Fibroblast of peridontal ligament (primary cell): ENCODE measurements around the gene RPS6KA6.

Source experiments
- DNase-seq: peaks from one replicate; pipeline ENCODE4 v3.0.0-alpha.2; 2010; ENCODE audit errors: extremely low read depth

Gene RPS6KA6

GRCh38 chrX:84162401-84162800 lies 25.6 kb downstream of the RPS6KA6 start:
- DNase-seq: no peak

- DNase-seq: no peak
These were observed 26.4 kb downstream of the RPS6KA6 start for GRCh38 chrX:84161641-84162040.

GRCh38 chrX:84160736-84161135 lies 27.3 kb downstream of the RPS6KA6 start:
- no peak for DNase-seq

- DNase-seq: no peak
These were observed 31.2 kb downstream of the RPS6KA6 start for GRCh38 chrX:84156821-84157220.

- DNase-seq: peak; percentile 42
These were observed 32.1 kb downstream of the RPS6KA6 start for GRCh38 chrX:84155938-84156337.

GRCh38 chrX:84153538-84153937 lies 34.5 kb downstream of the RPS6KA6 start:
- DNase-seq: no peak

- DNase-seq: no peak
These were observed 43.0 kb downstream of the RPS6KA6 start for GRCh38 chrX:84144991-84145390.

GRCh38 chrX:84144281-84144680 lies 43.7 kb downstream of the RPS6KA6 start:
- no peak for DNase-seq

- DNase-seq: peak; percentile 11
These were observed 55.0 kb downstream of the RPS6KA6 start for GRCh38 chrX:84133023-84133422.

GRCh38 chrX:84123585-84123984 lies 64.4 kb downstream of the RPS6KA6 start:
- no peak for DNase-seq

GRCh38 chrX:84118769-84119168 lies 69.2 kb downstream of the RPS6KA6 start:
- no peak for DNase-seq

GRCh38 chrX:84118315-84118714 lies 69.7 kb downstream of the RPS6KA6 start:
- DNase-seq: no peak

GRCh38 chrX:84108584-84108983 lies 79.4 kb downstream of the RPS6KA6 start:
- no peak for DNase-seq

GRCh38 chrX:84099120-84099519 lies 88.9 kb downstream of the RPS6KA6 start:
- no peak for DNase-seq

- peak; percentile 62 for DNase-seq
These were observed 108.4 kb downstream of the RPS6KA6 start for GRCh38 chrX:84079479-84080197.

GRCh38 chrX:84078991-84079390 lies 109.0 kb downstream of the RPS6KA6 start:
- DNase-seq: peak; percentile 9

GRCh38 chrX:84064814-84065213 lies 123.2 kb downstream of the RPS6KA6 start:
- DNase-seq: no peak

- peak; percentile 75 for DNase-seq
These were observed 123.8 kb downstream of the RPS6KA6 start for GRCh38 chrX:84064164-84064563.

GRCh38 chrX:84047339-84047738 lies 140.7 kb downstream of the RPS6KA6 start:
- DNase-seq: no peak

GRCh38 chrX:84046403-84046984 lies 141.5 kb downstream of the RPS6KA6 start:
- peak; percentile 35 for DNase-seq

- no peak for DNase-seq
These were observed 143.9 kb downstream of the RPS6KA6 start for GRCh38 chrX:84044051-84044450.
